ENCODE measurements around the gene NEU3.
A peak's percentile ranks its signal among the peaks of the same experiment; 100 is the strongest.
"Not testable (repeated sequence)": the region's sequence is repeated elsewhere in the genome, so short reads cannot be mapped to it uniquely, and the experiment has no call there.

Gene NEU3

GRCh38 chr11:75029836-75030631, 41.3 kb downstream of the NEU3 start:
- no peak for DNase-seq (ENCODE audit: low spot score)

- no peak for DNase-seq (ENCODE audit: low spot score)
These were observed 42.6 kb downstream of the NEU3 start for GRCh38 chr11:75031224-75031753.

- DNase-seq (ENCODE audit: low spot score), result peak; percentile 75
These were observed 43.2 kb downstream of the NEU3 start for GRCh38 chr11:75031771-75032549.

GRCh38 chr11:75032550-75032935, 43.8 kb downstream of the NEU3 start:
- DNase-seq (ENCODE audit: low spot score), result no peak

GRCh38 chr11:75033916-75034315, 45.2 kb downstream of the NEU3 start:
- DNase-seq (ENCODE audit: low spot score), result no peak

GRCh38 chr11:75035256-75035655, 46.5 kb downstream of the NEU3 start:
- no peak for DNase-seq (ENCODE audit: low spot score)

GRCh38 chr11:75035911-75036565, 47.3 kb downstream of the NEU3 start:
- DNase-seq (ENCODE audit: low spot score), result no peak

- no peak for DNase-seq (ENCODE audit: low spot score)
These were observed 51.5 kb downstream of the NEU3 start for GRCh38 chr11:75040167-75040770.

GRCh38 chr11:75041263-75041662, 52.5 kb downstream of the NEU3 start:
- DNase-seq (ENCODE audit: low spot score), result no peak

- DNase-seq (ENCODE audit: low spot score), result not testable (repeated sequence)
These were observed 53.1 kb downstream of the NEU3 start for GRCh38 chr11:75041821-75042220.

GRCh38 chr11:75044381-75045170, 55.8 kb downstream of the NEU3 start:
- not testable (repeated sequence) for DNase-seq (ENCODE audit: low spot score)

- not testable (repeated sequence) for DNase-seq (ENCODE audit: low spot score)
These were observed 57.9 kb downstream of the NEU3 start for GRCh38 chr11:75046668-75047067.

GRCh38 chr11:75047191-75047590, 58.5 kb downstream of the NEU3 start:
- no peak for DNase-seq (ENCODE audit: low spot score)

- DNase-seq (ENCODE audit: low spot score), result not testable (repeated sequence)
These were observed 61.0 kb downstream of the NEU3 start for GRCh38 chr11:75049501-75050266.

- no peak for DNase-seq (ENCODE audit: low spot score)
These were observed 61.8 kb downstream of the NEU3 start for GRCh38 chr11:75050516-75050915.

- DNase-seq (ENCODE audit: low spot score), result no peak
These were observed 62.3 kb downstream of the NEU3 start for GRCh38 chr11:75051043-75051442.

- DNase-seq (ENCODE audit: low spot score), result no peak
These were observed 63.7 kb downstream of the NEU3 start for GRCh38 chr11:75052457-75052856.

- no peak for DNase-seq (ENCODE audit: low spot score)
These were observed 66.8 kb downstream of the NEU3 start for GRCh38 chr11:75055511-75055910.

GRCh38 chr11:75056814-75057213, 68.1 kb downstream of the NEU3 start:
- DNase-seq (ENCODE audit: low spot score), result no peak

- no peak for DNase-seq (ENCODE audit: low spot score)
These were observed 70.6 kb downstream of the NEU3 start for GRCh38 chr11:75059299-75059698.

Measured in HuH-7 (cell line).